NCI-H1105 (cell line): ENCODE data around the gene DEFB131A.
"Not testable (repeated sequence)": the region's sequence is repeated elsewhere in the genome, so short reads cannot be mapped to it uniquely, and the experiment has no call there.

Experiments used
- DNase-seq: peaks from one replicate; lab custom pipeline; 2025; lab: John Stamatoyannopoulos, UW

DEFB131A gene

DNA sequence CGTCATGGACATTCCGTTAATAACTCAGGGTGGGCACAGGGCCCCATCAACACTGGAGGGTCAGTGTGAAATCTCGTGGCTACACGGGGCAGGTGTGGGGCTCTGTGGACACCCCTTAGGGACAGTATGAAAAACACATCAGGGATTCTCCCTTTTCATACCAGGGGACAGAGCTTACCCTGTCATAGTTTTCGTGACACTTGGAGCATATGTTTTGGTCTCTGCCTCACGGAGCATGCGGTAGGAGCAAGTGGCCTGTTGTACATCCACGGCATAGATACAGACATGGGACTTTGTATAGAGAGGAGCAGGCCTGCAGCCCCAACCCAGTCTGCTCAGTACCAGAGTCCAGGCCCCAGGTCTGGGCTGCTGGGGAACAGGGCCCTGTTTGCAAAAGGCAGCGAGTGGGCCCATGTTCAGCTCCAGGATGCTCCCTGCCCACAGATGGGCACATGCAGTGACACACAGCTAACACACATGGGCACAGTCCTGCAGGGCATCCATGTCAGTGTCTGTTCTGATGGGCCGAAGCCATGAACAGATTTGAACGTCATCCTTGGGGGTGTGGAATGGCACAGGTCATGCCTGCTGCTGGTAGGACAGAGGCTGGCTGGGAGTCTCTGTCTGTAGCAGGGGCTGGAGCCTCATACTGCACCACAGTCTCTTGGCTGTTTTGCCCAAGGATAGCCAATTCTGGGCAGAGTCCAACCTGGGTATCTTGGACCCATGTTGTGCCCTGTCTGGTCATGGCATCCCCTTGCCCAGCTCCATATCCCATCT is 50.2 kb downstream of the DEFB131A start:
- DNase-seq = not testable (repeated sequence)

DNA sequence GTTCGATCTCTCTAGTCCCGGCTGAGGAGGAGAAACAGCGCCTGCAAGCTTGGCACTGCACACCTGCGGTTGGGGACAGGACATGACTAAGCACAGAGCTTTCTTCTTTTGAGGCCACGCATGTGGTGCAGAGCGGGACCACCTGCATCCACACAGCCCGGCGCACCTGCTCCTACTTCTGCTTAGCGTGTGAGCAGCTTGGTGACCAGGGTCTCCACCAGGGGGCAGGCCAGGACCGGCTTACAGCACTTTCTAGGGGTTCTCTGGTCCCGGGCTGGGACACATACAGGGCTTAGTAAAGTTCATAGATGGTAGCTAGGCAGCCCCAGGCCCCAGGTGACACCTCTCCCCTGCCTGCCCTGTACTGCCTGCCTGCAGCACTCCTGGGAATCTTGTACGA is 51.2 kb downstream of the DEFB131A start:
- DNase-seq = peak; percentile 31

DNA sequence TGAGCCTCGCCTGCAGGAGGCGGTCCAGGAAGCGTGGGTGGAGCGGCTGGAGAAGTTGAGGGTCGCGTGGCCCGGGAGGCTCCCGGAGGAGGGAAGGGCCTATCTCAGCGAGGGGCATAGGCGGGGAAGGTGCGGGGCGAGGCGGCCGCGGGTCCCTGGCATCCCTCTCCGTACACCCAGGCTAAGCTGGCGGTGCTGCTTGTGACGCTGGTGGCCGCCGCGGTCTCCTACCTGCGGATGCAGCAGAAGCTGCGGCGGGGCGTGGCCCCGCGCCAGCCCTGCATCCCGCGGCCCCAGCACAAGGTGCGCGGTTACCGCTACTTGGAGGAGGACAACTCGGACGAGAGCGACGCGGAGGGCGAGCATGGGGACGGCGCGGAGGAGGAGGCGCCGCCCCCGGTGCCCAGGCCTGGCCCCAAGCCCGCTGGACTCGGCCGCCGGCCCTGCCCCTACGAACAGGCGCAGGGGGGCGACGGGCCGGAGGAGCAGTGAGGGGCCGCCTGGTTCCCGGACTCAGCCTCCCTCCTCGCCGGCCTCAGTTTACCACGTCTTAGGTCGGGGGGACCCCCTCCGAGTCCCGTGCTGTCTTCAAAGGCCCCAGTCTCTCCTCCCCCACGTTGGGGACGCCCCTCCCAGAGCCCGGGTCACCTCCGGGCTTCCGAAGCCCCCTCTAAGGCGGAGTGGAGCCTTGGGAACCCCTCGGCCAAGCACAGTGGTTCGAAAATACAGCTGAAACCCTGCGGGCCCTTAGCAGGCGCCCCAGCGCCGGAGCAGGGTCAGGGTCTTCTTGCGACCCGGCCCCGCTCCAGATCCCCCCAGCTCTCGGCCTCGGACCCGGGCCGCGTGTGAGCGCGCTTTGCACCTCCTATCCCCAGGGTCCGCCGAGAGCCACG is 53.6 kb downstream of the DEFB131A start:
- not testable (repeated sequence) for DNase-seq

DNA sequence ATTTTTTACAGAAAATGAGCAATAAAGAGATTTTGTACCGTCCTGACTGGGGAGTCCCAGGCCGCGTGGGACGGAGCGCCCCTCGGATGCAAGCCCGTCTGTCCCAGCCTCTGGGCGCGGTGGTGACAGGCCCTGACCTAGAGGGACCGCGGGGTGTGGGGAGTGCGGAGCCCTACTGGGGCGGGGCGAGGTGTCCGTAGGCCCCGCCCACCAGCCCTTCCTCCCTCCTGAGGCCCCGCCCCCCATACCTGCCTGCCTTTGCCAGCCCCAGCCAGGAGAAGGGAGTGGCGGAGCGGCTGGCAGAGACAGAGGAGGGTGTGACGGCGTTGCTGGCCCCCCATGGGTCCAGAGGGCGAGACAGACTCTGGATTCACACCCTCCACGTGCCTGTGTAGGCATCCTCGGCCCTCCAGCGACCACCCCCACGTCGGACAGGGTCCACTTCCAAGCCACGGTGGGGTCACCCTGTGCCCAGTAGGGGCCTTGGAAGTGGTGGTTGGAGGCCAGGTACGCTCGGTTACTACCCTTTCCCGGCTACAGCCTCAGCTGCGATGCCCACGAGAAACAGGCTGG is 54.3 kb downstream of the DEFB131A start:
- DNase-seq = not testable (repeated sequence)

DNA sequence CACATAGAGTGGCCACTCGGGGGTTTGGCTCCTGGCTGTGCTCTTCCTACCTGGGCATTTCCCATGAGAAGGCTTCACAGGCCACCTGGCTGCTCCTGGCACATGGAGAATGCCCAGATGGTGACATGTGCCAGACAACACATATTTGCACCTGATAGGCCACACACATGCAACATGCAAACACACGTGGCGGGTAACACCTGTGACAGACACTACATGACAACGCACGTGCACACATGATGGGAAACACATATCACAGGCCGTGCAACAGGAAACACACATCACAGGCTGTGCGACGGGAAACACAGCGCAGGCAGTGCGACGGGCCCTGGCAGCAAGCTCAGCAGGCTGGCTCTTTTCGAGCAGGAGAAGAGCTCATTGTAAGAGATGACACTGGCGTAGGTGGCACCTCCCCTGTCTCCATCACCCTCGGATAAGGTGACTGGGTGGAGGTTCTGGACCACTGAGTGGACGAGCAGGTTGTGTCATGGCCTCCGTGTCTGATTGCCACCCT is 55.8 kb downstream of the DEFB131A start:
- not testable (repeated sequence) for DNase-seq
